Head of caudate nucleus (tissue), 42 donors: Measurements from ENCODE around the gene NPHP1.
"Not testable (repeated sequence)": the region's sequence is repeated elsewhere in the genome, so short reads cannot be mapped to it uniquely, and the experiment has no call there.

Experiments
- DNase-seq, 42 donors: peaks; one replicate each; pipeline versions ENCODE4 v3.0.0 to v3.0.0-alpha.2; 2020 to 2021; ENCODE audit warnings: mixed read lengths in 7 of 42
- intact Hi-C: fragments of 100-400 bp; cut with DNase I; formaldehyde crosslinking; loops from one replicate; pipeline ENCODE4 v1.15.0; 2022

Gene NPHP1

GRCh38 chr2:110107092-110108079 is 97.4 kb downstream of the NPHP1 start:
- DNase-seq = peak in 1 of 42 donors; percentile 12
- intact Hi-C loops = no loop called here

GRCh38 chr2:110106642-110107041 is 98.2 kb downstream of the NPHP1 start:
- intact Hi-C loops = no loop called here
- DNase-seq = peak in 1 of 42 donors; percentile 10

GRCh38 chr2:110105608-110106467 is 99.0 kb downstream of the NPHP1 start:
- DNase-seq = peak in 21 of 42 donors; percentile 5 to 72 (median 36)

GRCh38 chr2:110105183-110105582 is 99.6 kb downstream of the NPHP1 start:
- intact Hi-C loops = no loop called here
- peak in 1 of 42 donors; percentile 11 for DNase-seq

More at GRCh38 chr2:110105608-110106467, 99.0 kb downstream of the NPHP1 start:
- intact Hi-C loops = no loop called here

- DNase-seq = peak in 1 of 42 donors; percentile 1
- intact Hi-C loops = no loop called here
Measured at GRCh38 chr2:110104025-110104771, 100.6 kb downstream of the NPHP1 start.

- peak in 1 of 42 donors; percentile 5 for DNase-seq
Measured at GRCh38 chr2:110103061-110103961, 101.5 kb downstream of the NPHP1 start.

DNA sequence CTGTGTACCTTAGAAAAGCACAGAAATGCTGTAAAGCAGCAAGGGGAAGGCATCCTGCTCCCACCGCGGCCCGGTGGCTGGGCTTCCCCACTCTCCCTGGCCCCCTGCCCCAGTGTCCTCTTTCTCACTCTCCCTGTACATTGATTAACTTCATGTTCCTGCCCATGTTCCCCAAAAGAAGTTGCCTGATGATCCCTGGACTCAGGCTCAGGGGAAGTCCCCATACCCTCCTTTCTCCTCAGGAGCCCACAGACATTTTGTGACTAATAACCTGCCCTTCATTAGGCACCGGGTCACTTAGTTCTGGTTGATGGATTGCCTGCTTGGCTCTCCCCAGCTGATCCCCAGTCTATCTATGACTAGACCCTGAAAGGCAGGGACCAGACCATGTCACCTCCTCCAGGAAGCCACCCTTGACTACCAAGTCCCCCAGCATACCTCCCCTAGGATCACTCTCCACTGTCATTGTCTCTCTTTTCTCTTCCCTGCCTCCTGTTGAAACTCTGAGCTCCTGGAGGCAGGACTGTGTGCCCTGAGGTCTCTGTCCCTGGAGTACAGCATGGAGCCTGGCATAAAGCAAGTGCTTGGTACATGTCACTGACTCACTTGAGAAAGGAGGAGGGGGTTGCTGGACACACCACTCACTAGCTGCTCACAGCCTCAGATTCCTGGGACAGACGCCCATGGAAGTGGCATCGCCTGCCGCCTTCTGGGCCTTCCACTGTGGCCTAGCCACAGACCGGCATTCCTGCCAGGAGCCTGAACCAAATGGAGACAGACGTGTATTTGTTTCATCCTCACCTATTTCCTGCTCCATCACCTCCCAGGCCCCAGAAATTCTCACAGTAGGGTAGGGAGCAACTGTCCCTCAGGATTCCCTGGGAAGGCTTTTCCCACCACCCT is 102.7 kb downstream of the NPHP1 start:
- intact Hi-C loops = no loop called here
- DNase-seq = peak in 3 of 42 donors; percentile 11 to 30 (median 19)

More at GRCh38 chr2:110103061-110103961, 101.5 kb downstream of the NPHP1 start:
- intact Hi-C loops = no loop called here

- intact Hi-C loops = no loop called here
Measured at GRCh38 chr2:110101280-110101844, 103.5 kb downstream of the NPHP1 start.

GRCh38 chr2:110100880-110101279 is 103.9 kb downstream of the NPHP1 start:
- DNase-seq, intact Hi-C loops: not testable (repeated sequence)

More at GRCh38 chr2:110101280-110101844, 103.5 kb downstream of the NPHP1 start:
- DNase-seq = peak in 41 of 42 donors; percentile 12 to 85 (median 56)

DNA sequence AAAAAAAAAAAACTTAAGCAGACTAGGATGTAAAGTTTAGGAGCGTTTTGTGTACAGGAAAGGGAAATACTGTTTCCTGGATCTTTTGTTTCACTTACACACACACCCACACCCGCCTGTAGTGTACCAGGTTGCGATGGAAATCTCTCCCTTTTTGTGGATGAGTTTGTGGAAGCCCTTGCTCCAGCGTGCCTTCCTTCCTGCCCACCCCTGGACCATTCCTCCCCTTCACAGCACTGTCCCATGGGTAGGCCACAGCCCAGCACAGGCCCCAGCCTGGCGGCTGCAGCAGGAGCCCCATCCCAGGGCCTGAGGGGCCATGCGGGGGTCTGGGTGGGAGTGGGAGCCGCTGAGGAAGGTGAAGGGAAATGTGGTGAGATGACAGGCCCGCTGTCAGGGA is 104.3 kb downstream of the NPHP1 start:
- intact Hi-C loops = no loop called here

DNA sequence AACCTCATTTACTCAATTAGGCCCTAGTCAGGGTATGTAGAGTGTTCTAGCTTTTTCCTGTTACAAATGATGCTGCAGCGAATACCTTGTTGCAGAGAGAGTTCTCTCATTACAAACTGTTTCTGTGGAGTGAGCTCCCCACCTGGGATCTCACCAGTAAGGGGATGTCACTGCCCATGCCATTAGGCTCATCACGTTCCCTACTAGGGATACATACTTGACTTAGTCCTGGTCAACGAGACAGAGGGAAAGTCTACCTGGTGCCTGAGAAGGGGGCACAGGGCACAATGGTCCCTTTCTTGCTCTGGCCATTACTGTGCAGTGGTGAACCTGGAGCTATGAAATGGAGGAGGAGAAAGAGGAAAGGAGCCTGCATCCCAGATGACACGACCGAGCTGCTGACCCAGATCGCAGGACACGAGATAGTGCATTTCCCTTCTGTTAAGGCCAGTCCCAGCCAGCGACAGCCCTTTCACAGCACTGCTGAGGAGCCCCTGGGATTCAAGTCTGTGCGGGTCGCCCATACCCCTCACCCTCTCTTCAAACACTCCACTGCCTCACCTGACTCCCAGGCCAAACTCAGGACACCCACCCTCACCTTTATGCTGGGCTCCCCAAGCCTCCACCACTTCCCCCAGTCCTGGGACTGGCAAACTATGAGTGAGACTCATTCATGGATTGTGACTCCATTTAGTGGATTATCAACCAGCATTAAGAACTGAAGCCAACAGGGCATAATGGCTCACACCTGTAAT is 105.2 kb downstream of the NPHP1 start:
- DNase-seq = peak in 2 of 42 donors; percentile 6 to 25
- intact Hi-C loops = no loop called here

More for the DNA sequence above, 104.3 kb downstream of the NPHP1 start:
- DNase-seq = no peak

GRCh38 chr2:110099038-110099425 is 105.8 kb downstream of the NPHP1 start:
- intact Hi-C loops = no loop called here
- DNase-seq = peak in 1 of 42 donors; percentile 7

DNA sequence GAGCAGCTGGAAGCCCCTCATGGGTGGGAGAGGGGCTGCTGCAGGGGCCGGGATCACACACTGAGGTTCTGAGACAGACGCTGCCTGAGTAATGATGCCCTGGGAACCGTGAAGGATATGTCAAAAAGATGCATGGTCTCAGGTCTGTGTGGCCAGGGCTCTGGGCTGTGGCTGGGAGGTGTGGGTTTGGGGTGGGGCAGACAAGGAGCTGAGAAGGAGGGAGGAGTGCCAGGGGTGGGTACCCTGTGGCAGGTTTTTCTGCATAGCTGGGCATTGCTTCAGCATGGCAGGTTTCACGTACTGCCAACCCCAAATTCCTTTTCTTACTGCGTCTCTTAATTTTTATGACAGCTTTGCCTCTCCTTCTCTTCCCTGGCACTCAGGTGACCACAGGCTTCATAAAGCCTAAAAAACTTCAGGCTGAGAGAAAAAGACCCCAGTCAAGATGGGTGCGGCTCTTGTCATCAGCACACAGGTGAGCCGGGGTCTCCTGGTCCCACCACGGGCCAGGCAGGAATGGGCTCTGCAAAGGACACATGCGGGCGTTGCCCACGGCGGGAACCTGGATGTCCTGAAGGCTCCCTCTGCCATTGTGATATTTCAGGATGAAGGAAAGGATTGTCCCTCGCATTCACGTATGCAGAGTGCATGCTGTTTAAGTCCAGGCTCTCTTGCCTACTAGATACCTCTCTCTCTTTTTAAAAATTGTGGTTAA is 107.2 kb downstream of the NPHP1 start:
- intact Hi-C loops = no loop called here
- peak in 2 of 42 donors; percentile 6 for DNase-seq

DNA sequence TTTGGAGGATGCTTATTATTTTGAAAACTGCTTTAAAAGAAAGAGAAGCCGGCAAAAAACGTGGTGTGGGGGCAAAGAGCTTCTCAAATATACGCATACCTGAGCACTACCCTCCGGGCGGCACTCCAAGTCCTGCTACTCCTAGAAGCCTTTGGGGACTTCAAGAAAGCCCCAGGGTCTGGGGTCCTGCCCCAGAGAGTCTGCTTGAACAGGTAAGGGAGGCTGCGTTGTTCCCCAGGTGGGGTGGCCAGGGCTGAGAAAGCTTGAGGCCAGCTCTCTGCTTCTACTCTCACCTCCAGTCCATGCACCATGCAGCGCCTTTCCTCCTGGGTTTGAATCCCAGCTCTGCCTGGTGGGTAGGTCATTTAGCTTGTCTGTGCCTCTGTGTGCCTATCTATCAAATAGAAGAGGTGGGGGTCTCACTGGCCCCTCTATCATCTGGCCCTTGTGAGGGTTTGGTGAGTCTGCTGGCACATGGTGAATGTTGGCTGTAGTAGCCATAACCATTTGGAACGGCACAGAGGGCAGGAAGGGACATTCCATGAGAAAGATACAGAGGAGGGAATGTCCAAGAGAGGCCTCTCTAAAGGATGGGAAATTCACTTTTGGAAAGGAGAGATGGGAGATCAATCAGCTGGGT is 108.7 kb downstream of the NPHP1 start:
- intact Hi-C loops = no loop called here
- peak in 2 of 42 donors; percentile 7 to 28 for DNase-seq
